Measurements from ENCODE around the gene BFSP1.

DNA sequence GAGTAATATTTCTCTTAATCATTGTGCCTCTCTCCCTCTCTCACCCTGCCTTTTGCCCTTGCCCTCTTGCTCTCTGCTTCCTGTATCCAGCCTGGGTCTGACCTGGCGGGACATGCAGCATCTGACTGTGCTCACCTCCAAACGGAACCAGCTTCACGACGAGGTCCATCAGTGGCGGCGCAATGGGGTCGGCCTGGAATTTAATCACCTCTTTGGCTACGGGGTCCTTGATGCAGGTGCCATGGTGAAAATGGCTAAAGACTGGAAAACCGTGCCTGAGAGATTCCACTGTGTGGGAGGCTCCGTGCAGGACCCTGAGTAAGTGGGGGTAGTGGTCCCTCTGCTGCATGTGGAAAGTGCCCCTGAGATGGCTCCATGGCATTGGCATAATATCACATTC lies 65.9 kb downstream of the BFSP1 start:
- TF ChIP-seq, protein P1, sequence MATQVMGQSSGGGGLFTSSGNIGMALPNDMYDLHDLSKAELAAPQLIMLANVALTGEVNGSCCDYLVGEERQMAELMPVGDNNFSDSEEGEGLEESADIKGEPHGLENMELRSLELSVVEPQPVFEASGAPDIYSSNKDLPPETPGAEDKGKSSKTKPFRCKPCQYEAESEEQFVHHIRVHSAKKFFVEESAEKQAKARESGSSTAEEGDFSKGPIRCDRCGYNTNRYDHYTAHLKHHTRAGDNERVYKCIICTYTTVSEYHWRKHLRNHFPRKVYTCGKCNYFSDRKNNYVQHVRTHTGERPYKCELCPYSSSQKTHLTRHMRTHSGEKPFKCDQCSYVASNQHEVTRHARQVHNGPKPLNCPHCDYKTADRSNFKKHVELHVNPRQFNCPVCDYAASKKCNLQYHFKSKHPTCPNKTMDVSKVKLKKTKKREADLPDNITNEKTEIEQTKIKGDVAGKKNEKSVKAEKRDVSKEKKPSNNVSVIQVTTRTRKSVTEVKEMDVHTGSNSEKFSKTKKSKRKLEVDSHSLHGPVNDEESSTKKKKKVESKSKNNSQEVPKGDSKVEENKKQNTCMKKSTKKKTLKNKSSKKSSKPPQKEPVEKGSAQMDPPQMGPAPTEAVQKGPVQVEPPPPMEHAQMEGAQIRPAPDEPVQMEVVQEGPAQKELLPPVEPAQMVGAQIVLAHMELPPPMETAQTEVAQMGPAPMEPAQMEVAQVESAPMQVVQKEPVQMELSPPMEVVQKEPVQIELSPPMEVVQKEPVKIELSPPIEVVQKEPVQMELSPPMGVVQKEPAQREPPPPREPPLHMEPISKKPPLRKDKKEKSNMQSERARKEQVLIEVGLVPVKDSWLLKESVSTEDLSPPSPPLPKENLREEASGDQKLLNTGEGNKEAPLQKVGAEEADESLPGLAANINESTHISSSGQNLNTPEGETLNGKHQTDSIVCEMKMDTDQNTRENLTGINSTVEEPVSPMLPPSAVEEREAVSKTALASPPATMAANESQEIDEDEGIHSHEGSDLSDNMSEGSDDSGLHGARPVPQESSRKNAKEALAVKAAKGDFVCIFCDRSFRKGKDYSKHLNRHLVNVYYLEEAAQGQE (IDR thresholded peaks at IDR 0.05; ENCODE audit: unreplicated experiment): no peak
- TF ChIP-seq, protein P2, sequence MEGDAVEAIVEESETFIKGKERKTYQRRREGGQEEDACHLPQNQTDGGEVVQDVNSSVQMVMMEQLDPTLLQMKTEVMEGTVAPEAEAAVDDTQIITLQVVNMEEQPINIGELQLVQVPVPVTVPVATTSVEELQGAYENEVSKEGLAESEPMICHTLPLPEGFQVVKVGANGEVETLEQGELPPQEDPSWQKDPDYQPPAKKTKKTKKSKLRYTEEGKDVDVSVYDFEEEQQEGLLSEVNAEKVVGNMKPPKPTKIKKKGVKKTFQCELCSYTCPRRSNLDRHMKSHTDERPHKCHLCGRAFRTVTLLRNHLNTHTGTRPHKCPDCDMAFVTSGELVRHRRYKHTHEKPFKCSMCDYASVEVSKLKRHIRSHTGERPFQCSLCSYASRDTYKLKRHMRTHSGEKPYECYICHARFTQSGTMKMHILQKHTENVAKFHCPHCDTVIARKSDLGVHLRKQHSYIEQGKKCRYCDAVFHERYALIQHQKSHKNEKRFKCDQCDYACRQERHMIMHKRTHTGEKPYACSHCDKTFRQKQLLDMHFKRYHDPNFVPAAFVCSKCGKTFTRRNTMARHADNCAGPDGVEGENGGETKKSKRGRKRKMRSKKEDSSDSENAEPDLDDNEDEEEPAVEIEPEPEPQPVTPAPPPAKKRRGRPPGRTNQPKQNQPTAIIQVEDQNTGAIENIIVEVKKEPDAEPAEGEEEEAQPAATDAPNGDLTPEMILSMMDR (conservative IDR thresholded peaks at IDR 0.05; ENCODE audit: low read depth in 2 of 2): no peak
- TF ChIP-seq EZH2 (IDR thresholded peaks at IDR 0.05; ENCODE audit: low read depth, unreplicated experiment): no peak
- no peak for TF ChIP-seq POLR2AphosphoS5 (IDR thresholded peaks at IDR 0.05; ENCODE audit: low read depth)
- TF ChIP-seq CREB1 (CRISPR knock-in tag; IDR thresholded peaks at IDR 0.05; ENCODE audit: low read depth): no peak
- TF ChIP-seq EZH2phosphoT487 (IDR thresholded peaks at IDR 0.05; ENCODE audit: unreplicated experiment): no peak
- no peak for TF ChIP-seq NANOG (IDR thresholded peaks at IDR 0.05; ENCODE audit: borderline replicate concordance)
- no peak for TF ChIP-seq JUNB (IDR thresholded peaks at IDR 0.05; ENCODE audit: unreplicated experiment)
- TF ChIP-seq ETS1 (IDR thresholded peaks at IDR 0.05): no peak
- no peak for TF ChIP-seq ZNF114 (CRISPR knock-in tag; IDR thresholded peaks at IDR 0.05)
- no peak for TF ChIP-seq STAT1 (IDR thresholded peaks at IDR 0.05; ENCODE audit: unreplicated experiment)
- TF ChIP-seq ZNF331 (CRISPR knock-in tag; IDR thresholded peaks at IDR 0.05; ENCODE audit: low read depth): no peak
